Measurements from ENCODE around the gene UPK1B. TPM values are rescaled to one million over a fixed set of nuclear protein-coding genes. Genes with fewer than 3 reads are reported as not detected.

The UPK1B gene
- total RNA-seq, 2 experiments from 2014 or later = not detected

GRCh38 chr3:119194237-119195150, 21.1 kb downstream of the UPK1B start:
- TF ChIP-seq EZH2phosphoT487 (IDR thresholded peaks at IDR 0.05; ENCODE audit: borderline replicate concordance, low read depth, low read length) (no peak), CTCF (conservative IDR thresholded peaks at IDR 0.05; ENCODE audit: low read length) (no peak)
- POLR2A ChIA-PET = interaction anchor here (0.9 kb wide), 1 partner anchor 14 kb away, joined by 3 read pairs; no protein-coding TSS in a partner anchor
- intact Hi-C loops (cut with micrococcal nuclease; ENCODE audit: unreplicated experiment) = no loop called here
- Histone ChIP-seq H2AFZ (ENCODE audit: low read length) (no peak overlapping the region), H3K36me3 (ENCODE audit: insufficient read depth, low read length) (no peaks in the 10 kb centered on the region), H3K4me1 (ENCODE audit: insufficient read depth, low read length, poor library complexity, severe bottlenecking) (no peaks in the 10 kb centered on the region), H3K9me2 (ENCODE audit: insufficient read depth, low read length) (no peaks in the 10 kb centered on the region), H3K79me2 (ENCODE audit: insufficient read depth, low read depth, low read length) (no peaks in the 10 kb centered on the region), H3K27ac (ENCODE audit: low read depth, low read length, poor library complexity, severe bottlenecking) (no peak overlapping the region), H3K9me3 (ENCODE audit: low read length) (no peaks in the 10 kb centered on the region), H3K4me3 (ENCODE audit: low read depth, low read length, poor library complexity, severe bottlenecking) (no peak overlapping the region), H4K20me1 (ENCODE audit: insufficient read depth, low read length) (no peaks in the 10 kb centered on the region), H3K4me2 (ENCODE audit: low read length) (no peak overlapping the region)
- no TSS peak for BruUV-seq (replicated peaks)
- no peak for DNase-seq (ENCODE audit: low spot score)
- CTCF ChIA-PET (ENCODE audit: unreplicated experiment) = no interaction called here

- POLR2A ChIA-PET = interaction anchor here (0.5 to 0.9 kb wide), 2 partner anchors 14 to 482 kb away, joined by 3 read pairs; no protein-coding TSS in a partner anchor
Observed at GRCh38 chr3:119195151-119195476, 21.7 kb downstream of the UPK1B start.

More at GRCh38 chr3:119195151-119195476, 21.7 kb downstream of the UPK1B start:
- Histone ChIP-seq H3K79me2 (ENCODE audit: insufficient read depth, low read depth, low read length) (no peaks in the 10 kb centered on the region), H3K4me1 (ENCODE audit: insufficient read depth, low read length, poor library complexity, severe bottlenecking) (no peaks in the 10 kb centered on the region), H4K20me1 (ENCODE audit: insufficient read depth, low read length) (no peaks in the 10 kb centered on the region), H3K27ac (ENCODE audit: low read depth, low read length, poor library complexity, severe bottlenecking) (no peak overlapping the region), H3K4me2 (ENCODE audit: low read length) (no peak overlapping the region), H3K9me2 (ENCODE audit: insufficient read depth, low read length) (no peaks in the 10 kb centered on the region), H3K9me3 (ENCODE audit: low read length) (no peaks in the 10 kb centered on the region), H2AFZ (ENCODE audit: low read length) (no peak overlapping the region), H3K4me3 (ENCODE audit: low read depth, low read length, poor library complexity, severe bottlenecking) (no peak overlapping the region), H3K36me3 (ENCODE audit: insufficient read depth, low read length) (no peaks in the 10 kb centered on the region)
- no peak for DNase-seq (ENCODE audit: low spot score)
- CTCF ChIA-PET (ENCODE audit: unreplicated experiment) = no interaction called here
- TF ChIP-seq EZH2phosphoT487 (IDR thresholded peaks at IDR 0.05; ENCODE audit: borderline replicate concordance, low read depth, low read length) = no peak
- no peak for TF ChIP-seq CTCF (conservative IDR thresholded peaks at IDR 0.05; ENCODE audit: low read length)
- no TSS peak for BruUV-seq (replicated peaks)
- intact Hi-C loops (cut with micrococcal nuclease; ENCODE audit: unreplicated experiment) = no loop called here

Measured in OCI-LY7 (cell line).